Urinary bladder (tissue), 4 donors: ENCODE results near the gene ERCC3. TPM values are rescaled to one million over a fixed set of nuclear protein-coding genes. Genes with fewer than 3 reads are reported as not detected.

ENCODE experiments used
- DNase-seq: peaks from one replicate; pipeline ENCODE4 v3.0.0-alpha.2; 2015; ENCODE audit errors: extremely low spot score
- H3K27ac ChIP-seq: one replicate; pipeline ENCODE4 v1.5.1; 2013; ENCODE audit warnings: low read depth, mild to moderate bottlenecking, moderate library complexity
- H3K36me3 ChIP-seq: one replicate; pipeline ENCODE4 v1.6.1; 2013; ENCODE audit warnings: mild to moderate bottlenecking, moderate library complexity; ENCODE audit not compliant: insufficient read depth
- H3K4me1 ChIP-seq: one replicate; pipeline ENCODE4 v1.6.1; 2013; ENCODE audit warnings: mild to moderate bottlenecking, moderate library complexity; ENCODE audit not compliant: insufficient read depth
- H3K4me3 ChIP-seq: one replicate; pipeline ENCODE4 v1.5.1; 2013; ENCODE audit warnings: low read depth, low read length
- WGBS: extraction: QIAGEN DNeasy Blood & Tissue Kit; methylation state at CpG from one replicate; pipeline ENCODE4 v1.1.7; 2013; 5-methylcytosine and 5-hydroxymethylcytosine counted together
- polyA plus RNA-seq: library from polyadenylated mRNA; stranded (reverse); fragments of 200-250 nt; gene quantifications from one replicate; pipeline ENCODE4 v1.2.3, GENCODE V29; 2013
- total RNA-seq: library from RNA; depleted of rRNA; stranded (reverse); fragments of >200 nt; gene quantifications from one replicate; pipeline ENCODE4 v1.2.3, GENCODE V29; 2014
- donor health status: healthy with polysubstance abuse.
- donor health status: healthy.

Gene ERCC3
- 36.0 TPM for total RNA-seq
- polyA plus RNA-seq: 38.2 TPM

- under 1% methylated on average over 55 of the region's 55 CpGs for WGBS
- Histone ChIP-seq H3K27ac (peak within 1 kb of the TSS; percentile 57), H3K4me3 (peak within 1 kb of the TSS; percentile 83), H3K36me3 (peaks cover 9% of the 10 kb centered on the region), H3K4me1 (peaks cover 3% of the 10 kb centered on the region)
- DNase-seq: peak; percentile 59
Observed at GRCh38 chr2:127293748-127294562, at the start of gene ERCC3. ERCC3 (minus strand) TSS chr2:127294144; CDS start chr2:127294081, 63 bp downstream.

- no peak for DNase-seq
- no peak overlapping the region for H3K4me3 ChIP-seq
- no peaks in the 10 kb centered on the region for H3K4me1 ChIP-seq
- H3K27ac ChIP-seq: no peak overlapping the region
- WGBS: 96% methylated on average over 2 of the region's 2 CpGs
- no peaks in the 10 kb centered on the region for H3K36me3 ChIP-seq
Observed at GRCh38 chr2:127343277-127343676, 49.3 kb upstream of the ERCC3 start.

GRCh38 chr2:127342101-127342500 is 48.2 kb upstream of the ERCC3 start:
- no peak for DNase-seq
- 92% methylated on average over 1 of the region's 1 CpG for WGBS
- no peaks in the 10 kb centered on the region for H3K36me3 ChIP-seq
- no peak overlapping the region for H3K27ac ChIP-seq
- H3K4me1 ChIP-seq: no peaks in the 10 kb centered on the region
- H3K4me3 ChIP-seq: no peak overlapping the region

DNA sequence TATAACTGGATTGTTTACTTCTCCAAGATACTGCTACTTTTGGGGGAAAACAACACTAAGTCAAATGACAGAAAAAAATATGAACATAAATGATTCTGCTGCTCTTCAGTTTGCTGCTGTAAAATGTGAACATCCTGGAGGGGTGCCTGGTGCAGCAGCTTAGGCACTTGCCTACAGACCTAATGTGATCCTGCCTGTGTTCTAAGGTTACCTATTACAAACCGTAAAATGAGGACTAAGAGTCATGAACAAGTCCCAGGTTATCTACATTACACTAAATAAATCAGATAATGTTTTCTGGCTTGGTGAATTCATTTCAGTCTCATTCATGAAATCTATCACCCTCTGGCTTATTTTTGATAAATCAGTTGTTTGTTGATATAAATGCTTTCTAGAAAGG is 38.4 kb upstream of the ERCC3 start:
- Histone ChIP-seq H3K27ac (no peak overlapping the region), H3K4me1 (no peaks in the 10 kb centered on the region), H3K4me3 (no peak overlapping the region), H3K36me3 (no peaks in the 10 kb centered on the region)
- no peak for DNase-seq
- 95% methylated on average over 1 of the region's 1 CpG for WGBS

GRCh38 chr2:127330753-127331152 is 36.8 kb upstream of the ERCC3 start:
- Histone ChIP-seq H3K36me3 (no peaks in the 10 kb centered on the region), H3K4me1 (no peaks in the 10 kb centered on the region), H3K4me3 (no peak overlapping the region), H3K27ac (no peak overlapping the region)
- 99% methylated on average over 1 of the region's 1 CpG for WGBS
- DNase-seq: no peak

DNA sequence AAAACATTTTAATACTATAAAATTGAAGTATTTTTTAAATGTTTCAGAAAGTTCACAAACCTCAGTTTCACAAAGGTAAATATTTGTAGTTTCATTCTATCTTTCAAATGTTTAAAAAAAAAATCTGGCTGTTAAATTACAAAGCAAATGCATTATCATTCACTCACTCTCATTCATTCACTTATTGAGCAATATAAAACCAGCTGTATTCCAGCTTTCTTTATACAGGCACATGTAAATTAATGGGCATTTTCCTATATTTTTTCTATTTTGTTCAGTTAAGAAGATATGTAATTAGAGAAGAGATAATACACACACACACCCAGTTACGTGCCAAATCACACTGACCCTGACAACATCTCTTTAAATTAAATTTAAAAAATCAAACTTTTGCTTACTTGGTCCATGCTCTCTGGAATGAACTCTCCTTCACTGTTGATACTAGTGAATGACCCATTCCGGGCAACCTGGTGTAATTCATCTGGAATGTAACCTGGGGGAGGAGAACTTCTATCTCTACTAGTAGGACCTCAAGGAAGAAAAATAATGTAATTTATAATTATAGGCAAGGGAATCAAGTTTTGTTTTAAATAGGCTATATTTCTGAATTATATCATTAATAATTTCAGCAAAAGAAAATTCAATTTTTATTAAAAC is 32.5 kb upstream of the ERCC3 start:
- no peaks in the 10 kb centered on the region for H3K36me3 ChIP-seq
- H3K4me1 ChIP-seq: no peaks in the 10 kb centered on the region
- no peak overlapping the region for H3K27ac ChIP-seq
- no peak for DNase-seq
- 85% methylated on average over 2 of the region's 2 CpGs for WGBS
- no peak overlapping the region for H3K4me3 ChIP-seq

DNA sequence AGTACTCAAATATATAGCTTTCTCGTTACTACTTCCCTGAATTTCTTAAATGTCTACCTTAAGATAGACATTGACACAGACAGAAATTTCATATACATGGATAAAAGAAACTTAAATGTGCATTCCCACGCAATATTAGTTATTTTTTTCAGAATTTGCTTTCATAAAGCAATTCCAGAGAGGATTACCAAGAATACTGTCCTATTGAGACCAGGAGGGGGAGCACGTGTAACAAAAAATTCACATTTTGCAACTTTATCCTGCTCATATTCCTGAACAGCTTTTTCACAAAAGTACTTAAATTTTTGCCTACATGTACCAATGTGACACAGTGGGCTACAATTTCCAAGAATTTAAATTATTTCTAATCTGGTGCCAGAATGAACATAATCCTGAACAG is 30.7 kb upstream of the ERCC3 start:
- Histone ChIP-seq H3K36me3 (peaks cover 2% of the 10 kb centered on the region), H3K27ac (no peak overlapping the region), H3K4me3 (no peak overlapping the region), H3K4me1 (no peaks in the 10 kb centered on the region)
- whole genome bisulfite sequencing: 59% methylated on average over 3 of the region's 3 CpGs
- DNase-seq: peak; percentile 7

DNA sequence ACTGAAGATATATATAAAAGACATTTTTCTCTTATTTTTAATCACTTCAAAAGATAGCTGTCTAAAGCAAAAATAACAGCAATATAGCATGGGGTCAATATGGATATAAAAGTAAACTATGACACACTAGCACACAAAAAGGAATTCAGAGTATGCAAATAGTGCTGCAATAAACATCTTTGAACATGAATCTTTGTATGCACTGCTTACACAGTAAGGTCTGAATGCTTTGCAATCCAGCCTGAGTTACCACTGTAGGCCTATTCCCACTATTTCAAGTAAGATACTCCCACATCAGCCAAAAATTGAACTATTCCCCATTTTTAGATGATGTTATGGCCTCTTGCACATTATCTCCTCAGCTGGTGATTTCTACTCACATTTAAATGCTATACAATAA is 27.4 kb upstream of the ERCC3 start:
- no peak for DNase-seq
- H3K36me3 ChIP-seq: peaks cover 2% of the 10 kb centered on the region
- no peak overlapping the region for H3K27ac ChIP-seq
- H3K4me1 ChIP-seq: no peaks in the 10 kb centered on the region
- no peak overlapping the region for H3K4me3 ChIP-seq

GRCh38 chr2:127320586-127321275 is 26.8 kb upstream of the ERCC3 start:
- H3K27ac ChIP-seq: no peak overlapping the region
- no peaks in the 10 kb centered on the region for H3K4me1 ChIP-seq
- peaks cover 2% of the 10 kb centered on the region for H3K36me3 ChIP-seq
- 94% methylated on average over 1 of the region's 1 CpG for WGBS
- DNase-seq: no peak
- no peak overlapping the region for H3K4me3 ChIP-seq

DNA sequence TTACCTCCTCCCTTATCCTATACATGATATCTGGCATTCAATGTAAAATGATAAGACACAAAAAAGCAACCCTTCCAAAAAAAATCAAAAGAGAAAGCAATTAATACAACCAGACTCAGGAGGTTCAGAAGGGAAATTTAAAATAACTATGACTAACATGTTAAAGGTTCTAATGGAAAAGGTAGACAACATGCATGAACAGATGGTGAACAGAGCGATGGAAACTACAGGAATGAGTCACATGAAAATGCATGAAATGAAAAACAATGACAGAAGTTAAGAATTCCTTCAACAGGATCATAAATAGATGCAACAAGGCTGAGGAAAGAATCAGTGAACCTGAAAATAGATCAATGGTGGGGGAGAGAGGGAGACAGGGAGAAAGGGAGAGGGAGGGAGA is 26.1 kb upstream of the ERCC3 start:
- Histone ChIP-seq H3K4me3 (no peak overlapping the region), H3K4me1 (no peaks in the 10 kb centered on the region), H3K36me3 (peaks cover 4% of the 10 kb centered on the region), H3K27ac (no peak overlapping the region)
- whole genome bisulfite sequencing: 95% methylated on average over 1 of the region's 1 CpG
- no peak for DNase-seq

DNA sequence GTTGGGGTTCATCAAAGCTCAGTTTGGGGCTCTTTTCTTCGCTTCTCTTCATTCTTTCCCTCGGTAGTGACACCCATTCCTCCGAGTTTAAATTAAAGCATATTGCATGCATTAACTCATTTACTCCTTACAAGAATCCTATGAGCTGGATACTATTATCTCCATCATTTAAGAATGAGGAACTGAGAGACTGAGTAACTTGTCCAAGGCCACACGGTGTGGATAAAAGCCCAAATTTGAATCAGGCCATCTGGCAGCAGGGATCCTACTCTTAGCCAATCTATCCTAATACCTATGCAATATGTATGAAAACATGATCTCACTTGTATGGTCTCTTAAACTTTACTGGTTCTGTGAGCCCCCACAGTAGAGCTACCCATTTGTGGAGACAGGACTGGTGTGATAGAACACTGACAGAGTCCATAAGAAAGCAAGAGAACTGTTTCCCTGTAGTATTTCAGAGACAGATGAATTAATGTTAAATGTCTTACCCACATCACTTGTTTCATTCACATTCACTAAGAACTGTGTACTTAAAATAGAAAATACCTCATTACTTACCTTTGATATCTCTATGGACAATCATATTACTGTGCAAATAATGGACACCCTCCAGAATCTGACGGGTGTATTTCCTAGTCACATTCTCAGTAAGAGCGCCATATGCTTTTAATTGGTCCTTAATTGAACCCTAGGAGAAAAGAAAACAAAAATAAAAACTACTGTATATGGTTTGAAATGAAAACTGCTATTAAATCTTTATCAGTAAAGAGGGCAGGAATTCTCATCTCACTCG is 20.4 kb upstream of the ERCC3 start:
- 89% methylated on average over 7 of the region's 7 CpGs for WGBS
- DNase-seq: no peak
- Histone ChIP-seq H3K36me3 (peaks cover 4% of the 10 kb centered on the region), H3K4me3 (no peak overlapping the region), H3K27ac (no peak overlapping the region), H3K4me1 (no peaks in the 10 kb centered on the region)

GRCh38 chr2:127313406-127313805 is 19.5 kb upstream of the ERCC3 start:
- H3K27ac ChIP-seq: no peak overlapping the region
- H3K4me1 ChIP-seq: no peaks in the 10 kb centered on the region
- H3K36me3 ChIP-seq: peaks cover 5% of the 10 kb centered on the region
- 80% methylated on average over 3 of the region's 3 CpGs for WGBS
- DNase-seq: no peak
- H3K4me3 ChIP-seq: no peak overlapping the region

GRCh38 chr2:127310980-127311379 is 17.0 kb upstream of the ERCC3 start:
- Histone ChIP-seq H3K4me1 (no peaks in the 10 kb centered on the region), H3K27ac (no peak overlapping the region), H3K4me3 (no peak overlapping the region), H3K36me3 (peaks cover 6% of the 10 kb centered on the region)
- 92% methylated on average over 3 of the region's 3 CpGs for whole genome bisulfite sequencing
- DNase-seq: no peak
